Spleen (tissue), 7 donors: ENCODE measurements around the gene ANKRD44.

ENCODE experiments used
- CTCF ChIP-seq, 11 experiments: fragments of 200-600 bp in 7 of 11; fragments of 450-650 bp in 4 of 11; sonication (generic) in 4 of 11; IDR thresholded peaks in 8 of 11; conservative IDR thresholded peaks in 3 of 11; 1 replicate in 7 of 11; 2 replicates in 4 of 11; pipeline versions ENCODE4 v1.4.0 to v1.8.0; 2016 to 2021; ENCODE audit warnings: antibody characterized with exemption in 11 of 11, inconsistent platforms in 4 of 11, mild to moderate bottlenecking in 1 of 11
- POLR2A ChIP-seq, 3 donors: fragments of 450-650 bp; IDR thresholded peaks; one replicate each; pipeline ENCODE4 v1.5.1; 2017; ENCODE audit warnings: antibody characterized with exemption in 3 of 3, mild to moderate bottlenecking in 1 of 3
- donor health status: DM: no; HTN: no; CAD: no; lungs with moderate emphysema.
- donor health status: DM: no; HTN: no; CAD: no.
- donor health status: DM: no; HTN: no; CAD: no.

DNA sequence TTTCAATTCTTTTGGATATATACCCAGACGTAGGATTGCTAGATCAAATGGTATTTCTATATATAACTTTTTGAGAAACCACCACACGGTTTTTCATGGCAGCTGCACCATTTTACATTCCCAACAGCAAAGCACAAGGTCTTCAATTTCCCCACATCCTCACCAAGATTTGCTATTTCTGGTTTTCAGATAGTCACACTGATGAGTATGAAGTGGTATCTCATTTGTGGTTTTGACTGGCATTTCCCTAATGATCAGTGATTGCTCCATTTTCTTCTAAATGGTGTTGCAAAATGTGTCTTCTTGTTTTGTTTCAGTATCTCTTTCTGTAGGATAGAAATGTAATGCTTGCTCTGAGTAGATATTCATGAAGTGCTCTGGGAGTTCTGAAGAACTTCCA lies 52.0 kb downstream of the ANKRD44 start:
- TF ChIP-seq CTCF (IDR thresholded peaks at IDR 0.05 in 8 of 11, conservative IDR thresholded peaks at IDR 0.05 in 3 of 11) (no peak), POLR2A (IDR thresholded peaks at IDR 0.05) (no peak)
